GM19438 (cell line): ENCODE data around the gene MGAT5.

Experiments
- ATAC-seq: cut with Tn5 transposase; IDR thresholded peaks from one replicate; pipeline ENCODE4 v1.9.1; 2021; ENCODE audit warnings: low read depth; ENCODE audit not compliant: unreplicated experiment

The MGAT5 gene

GRCh38 chr2:134482766-134483340, 229.0 kb downstream of the MGAT5 start:
- ATAC-seq: no peak

GRCh38 chr2:134489732-134490384, 236.0 kb downstream of the MGAT5 start:
- no peak for ATAC-seq

GRCh38 chr2:134490559-134490958, 236.7 kb downstream of the MGAT5 start:
- no peak for ATAC-seq

GRCh38 chr2:134491022-134491421, 237.2 kb downstream of the MGAT5 start:
- no peak for ATAC-seq

GRCh38 chr2:134491771-134492441, 238.0 kb downstream of the MGAT5 start:
- no peak for ATAC-seq

- no peak for ATAC-seq
Observed at GRCh38 chr2:134493797-134494196, 239.9 kb downstream of the MGAT5 start.

- no peak for ATAC-seq
Observed at GRCh38 chr2:134498654-134499053, 244.8 kb downstream of the MGAT5 start.

- ATAC-seq: no peak
Observed at GRCh38 chr2:134499307-134499926, 245.5 kb downstream of the MGAT5 start.

- no peak for ATAC-seq
Observed at GRCh38 chr2:134500211-134500935, 246.5 kb downstream of the MGAT5 start.

GRCh38 chr2:134501476-134502091, 247.7 kb downstream of the MGAT5 start:
- no peak for ATAC-seq

GRCh38 chr2:134502104-134502503, 248.2 kb downstream of the MGAT5 start:
- ATAC-seq: no peak
